Ovary (tissue), 9 donors: ENCODE measurements around the gene FIGNL1. TPM values are rescaled to one million over a fixed set of nuclear protein-coding genes. Genes with fewer than 3 reads are reported as not detected.

Experiments used
- DNase-seq, 5 donors: peaks; one replicate each; pipeline ENCODE4 v3.0.0-alpha.2; 2019 to 2020
- H3K27ac ChIP-seq, 2 donors: fragments of 200-600 bp; one replicate each; pipeline versions ENCODE4 v1.5.1 to v1.8.0; 2019 to 2022
- H3K27me3 ChIP-seq: fragments of 200-600 bp; one replicate; pipeline ENCODE4 v1.8.0; 2022
- H3K36me3 ChIP-seq: fragments of 200-600 bp; sonication (generic); one replicate; pipeline ENCODE4 v1.5.1; 2019
- H3K4me1 ChIP-seq: one replicate; pipeline ENCODE4 v1.8.1; 2013; ENCODE audit warnings: mild to moderate bottlenecking, moderate library complexity; ENCODE audit not compliant: insufficient read depth
- H3K4me3 ChIP-seq: fragments of 200-600 bp; sonication (generic); one replicate; pipeline ENCODE4 v1.5.1; 2017
- H3K9me3 ChIP-seq, 2 donors: fragments of 200-600 bp in 1 of 2; sonication (generic) in 1 of 2; one replicate each; pipeline versions ENCODE4 v1.5.1 to v1.8.1; 2013 to 2019; ENCODE audit warnings: mild to moderate bottlenecking in 1 of 2, moderate library complexity in 1 of 2
- CTCF ChIP-seq, 3 donors: fragments of 450-650 bp in 2 of 3; fragments of 200-600 bp in 1 of 3; IDR thresholded peaks; one replicate each; pipeline versions ENCODE4 v1.5.1 to v1.8.0; 2016 to 2022; ENCODE audit warnings: antibody characterized with exemption in 3 of 3, mild to moderate bottlenecking in 1 of 3
- EP300 ChIP-seq: sonication (generic); formaldehyde crosslinking; IDR thresholded peaks from one replicate; pipeline ENCODE4 v1.6.1; 2017; ENCODE audit warnings: antibody characterized with exemption
- POLR2A ChIP-seq: fragments of 450-650 bp; IDR thresholded peaks from one replicate; pipeline ENCODE4 v1.6.1; 2017; ENCODE audit warnings: antibody characterized with exemption, mild to moderate bottlenecking, moderate library complexity
- WGBS, 3 donors: extraction: QIAGEN DNeasy Blood & Tissue Kit in 1 of 3; methylation state at CpG; one replicate each; pipeline versions ENCODE4 v1.1.5 to v1.1.7; 2013 to 2017; 5-methylcytosine and 5-hydroxymethylcytosine counted together
- intact Hi-C, 4 donors: fragments of 100-400 bp; cut with DNase I; formaldehyde crosslinking; loops; one replicate each; pipeline versions ENCODE4 v1.11.0 to v1.15.1; 2022 to 2023
- polyA plus RNA-seq, 2 donors: library from polyadenylated mRNA; stranded (reverse); fragments of 200-250 nt in 1 of 2; fragments of 350-450 nt in 1 of 2; fragmentation: Illumina TruSeq in 1 of 2; extraction: RNeasy Lipid Tissue Mini Kit (QIAGEN cat#74804) in 1 of 2; gene quantifications; one replicate each; pipeline ENCODE4 v1.2.3, GENCODE V29; 2013 to 2014
- total RNA-seq, 7 donors: library from RNA; depleted of rRNA in 2 of 7; stranded (reverse); fragments of >200 nt in 2 of 7; fragmentation: NEBNext Ultra II Directional in 3 of 7; extraction: Animal tissue kit (Norgen Biotek cat#: 25700) in 3 of 7; gene quantifications; one replicate each; pipeline versions ENCODE4 v1.1.0 to v1.2.4, GENCODE V29; 2016 to 2023
- donor health status: DM: no; HTN: no; CAD: no; lungs with moderate emphysema.
- donor health status: DM: no; HTN: no; CAD: no.
- donor health status: Bipolar disorder and iron deficiency.
- donor health status: DM: yes; HTN: yes; CAD: no.
- donor health status: DM: no; HTN: no; CAD: no.
- donor health status: DM: yes; HTN: yes; CAD: no.

Gene FIGNL1
- total and polyA plus RNA-seq, 9 donors: 6.6 to 13.7 (median 11.2) TPM

GRCh38 chr7:50425318-50425717 is 24.8 kb downstream of the FIGNL1 start:
- intact Hi-C loops: loop anchor here in 1 of 4 donors (5.0 kb wide), 1 partner anchor 1768 kb away; no protein-coding TSS in a partner anchor
- WGBS, 3 donors: 86 to 91% (median 88%) methylated on average over 6 of the region's 6 CpGs

GRCh38 chr7:50423860-50424259 is 26.3 kb downstream of the FIGNL1 start:
- intact Hi-C loops: no loop called here
- H3K9me3 ChIP-seq: no peaks in the 10 kb centered on the region
- no peak for DNase-seq
- H3K27me3 ChIP-seq: no peaks in the 10 kb centered on the region
- no peak overlapping the region for H3K4me3 ChIP-seq
- no peaks in the 10 kb centered on the region for H3K4me1 ChIP-seq
- no peak overlapping the region for H3K27ac ChIP-seq
- WGBS, 3 donors: 62 to 81% (median 64%) methylated on average over 4 of the region's 4 CpGs
- TF ChIP-seq CTCF (IDR thresholded peaks at IDR 0.05) (no peak), POLR2A (no peak), EP300 (no peak)
- no peaks in the 10 kb centered on the region for H3K36me3 ChIP-seq

More at GRCh38 chr7:50425318-50425717, 24.8 kb downstream of the FIGNL1 start:
- Histone ChIP-seq H3K4me1 (no peaks in the 10 kb centered on the region), H3K4me3 (no peak overlapping the region), H3K27ac (no peak overlapping the region), H3K36me3 (no peaks in the 10 kb centered on the region), H3K27me3 (no peaks in the 10 kb centered on the region), H3K9me3 (no peaks in the 10 kb centered on the region)
- TF ChIP-seq CTCF (IDR thresholded peaks at IDR 0.05) (no peak), EP300 (no peak), POLR2A (no peak)
- DNase-seq: no peak

- intact Hi-C loops: no loop called here
- 80 to 92% (median 89%) methylated on average over 6 of the region's 6 CpGs for WGBS, 3 donors
Measured at GRCh38 chr7:50422858-50423257, 27.3 kb downstream of the FIGNL1 start.

GRCh38 chr7:50421043-50421442 is 29.1 kb downstream of the FIGNL1 start:
- TF ChIP-seq CTCF (IDR thresholded peaks at IDR 0.05): no peak
- no peak for TF ChIP-seq EP300
- TF ChIP-seq POLR2A: no peak
- Histone ChIP-seq H3K4me3 (no peak overlapping the region), H3K36me3 (no peaks in the 10 kb centered on the region), H3K27me3 (no peaks in the 10 kb centered on the region), H3K9me3 (no peaks in the 10 kb centered on the region), H3K4me1 (no peaks in the 10 kb centered on the region), H3K27ac (no peak overlapping the region)
- no peak for DNase-seq
- intact Hi-C loops: no loop called here
- 77 to 92% (median 78%) methylated on average over 3 of the region's 3 CpGs for WGBS, 3 donors

More at GRCh38 chr7:50422858-50423257, 27.3 kb downstream of the FIGNL1 start:
- DNase-seq: no peak
- Histone ChIP-seq H3K27me3 (no peaks in the 10 kb centered on the region), H3K9me3 (no peaks in the 10 kb centered on the region), H3K27ac (no peak overlapping the region), H3K4me1 (no peaks in the 10 kb centered on the region), H3K4me3 (no peak overlapping the region), H3K36me3 (no peaks in the 10 kb centered on the region)
- TF ChIP-seq CTCF (IDR thresholded peaks at IDR 0.05): no peak
- TF ChIP-seq POLR2A: no peak
- no peak for TF ChIP-seq EP300
